ES-I3 (cell line): ENCODE results near the gene CLTCL1.

Experiments used
- H3K36me3 ChIP-seq: 2 replicates; pipeline ENCODE4 v1.6.1; 2013; ENCODE audit warnings: mild to moderate bottlenecking, low read length, control low read depth, moderate library complexity; ENCODE audit not compliant: insufficient read depth
- H3K4me1 ChIP-seq: 2 replicates; pipeline ENCODE4 v1.6.1; 2013; ENCODE audit warnings: mild to moderate bottlenecking, control low read depth, low read length; ENCODE audit not compliant: insufficient read depth
- H3K9ac ChIP-seq: 2 replicates; pipeline ENCODE4 v1.6.1; 2013; ENCODE audit warnings: low read depth, mild to moderate bottlenecking, low read length, moderate library complexity
- H3K9me3 ChIP-seq: 2 replicates; pipeline ENCODE4 v1.6.1; 2013; ENCODE audit warnings: mild to moderate bottlenecking, low read length, moderate library complexity; ENCODE audit not compliant: control insufficient read depth, insufficient read depth

CLTCL1 gene

DNA sequence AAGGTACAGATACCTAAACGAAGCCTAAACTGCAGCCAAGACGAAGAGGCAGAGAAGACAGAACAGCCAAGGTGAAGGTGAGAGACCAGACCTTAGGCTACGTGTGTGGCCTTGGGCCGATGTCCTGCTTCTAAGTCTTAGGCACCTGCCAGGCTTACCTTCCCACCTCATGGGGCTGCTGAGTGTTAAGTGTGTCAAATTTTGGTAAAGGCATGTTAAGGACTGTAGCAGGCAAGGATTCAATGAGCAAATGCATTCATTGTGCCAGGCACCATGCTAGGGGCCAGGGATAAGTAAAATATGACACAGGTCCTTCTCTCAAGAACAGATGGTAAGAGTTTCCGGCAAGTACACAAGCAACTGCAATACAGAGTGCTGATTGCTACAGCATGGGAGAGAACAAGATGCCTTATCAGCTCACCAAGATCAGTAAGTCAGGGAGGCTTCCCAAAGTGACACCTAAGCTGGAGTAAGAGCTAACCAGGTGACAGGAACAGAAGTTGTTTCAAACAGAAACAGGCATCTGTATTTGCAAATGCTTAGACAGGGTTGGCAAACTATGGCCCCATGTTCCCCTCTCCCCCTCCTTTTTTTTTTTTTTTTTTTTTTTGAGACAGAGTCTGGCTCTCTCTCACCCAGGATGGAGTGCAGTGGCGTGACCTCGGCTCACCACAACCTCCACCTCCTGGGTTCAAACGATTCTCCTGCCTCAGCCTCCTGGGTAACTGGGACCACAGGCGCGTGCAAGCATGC is 46.7 kb downstream of the CLTCL1 start:
- H3K9ac ChIP-seq, result no peak overlapping the region
- H3K4me1 ChIP-seq, result no peaks in the 10 kb centered on the region
- H3K36me3 ChIP-seq, result 0 out of 2 replicates have a peak, but pooled peaks cover 2% of the 10 kb centered on the region
- no peaks in the 10 kb centered on the region for H3K9me3 ChIP-seq

DNA sequence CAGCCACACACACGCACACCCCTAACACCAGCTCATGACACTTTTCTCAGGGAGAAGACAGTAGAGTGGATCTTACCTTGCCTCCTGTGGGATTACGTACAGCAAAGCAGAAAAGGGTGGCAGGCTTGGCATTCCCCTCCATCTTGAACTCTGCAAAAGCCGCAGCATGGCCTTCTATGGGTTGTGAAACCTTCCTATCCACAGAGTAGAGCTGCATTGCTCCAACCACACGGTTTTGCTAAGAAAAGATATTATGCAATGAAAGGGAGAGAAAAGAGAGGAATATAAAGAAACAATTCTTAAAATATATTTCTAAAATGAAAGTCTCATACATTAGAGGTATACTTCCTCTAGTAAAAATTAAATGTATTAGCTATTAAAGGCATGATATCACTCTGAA is 48.8 kb downstream of the CLTCL1 start:
- H3K4me1 ChIP-seq, result no peaks in the 10 kb centered on the region
- no peaks in the 10 kb centered on the region for H3K9me3 ChIP-seq
- 0 out of 2 replicates have a peak, but pooled peaks cover 2% of the 10 kb centered on the region for H3K36me3 ChIP-seq
- H3K9ac ChIP-seq, result no peak overlapping the region

DNA sequence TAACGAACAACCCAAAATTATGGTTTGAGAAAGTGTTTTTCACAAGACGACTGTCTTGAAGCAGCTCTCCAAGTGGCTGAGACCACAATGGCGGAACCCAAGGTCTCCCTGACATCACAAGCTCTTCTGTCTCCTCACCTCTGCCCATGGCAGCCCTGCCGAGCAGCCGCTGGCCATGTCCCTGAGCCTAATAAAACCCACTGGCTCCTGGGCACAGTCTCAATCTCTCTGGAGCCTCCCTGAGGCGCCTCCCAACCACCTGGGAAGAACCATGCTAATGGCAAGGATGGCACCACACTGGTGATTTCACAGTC is 50.0 kb downstream of the CLTCL1 start:
- H3K9me3 ChIP-seq, result no peaks in the 10 kb centered on the region
- H3K4me1 ChIP-seq, result no peaks in the 10 kb centered on the region
- no peak overlapping the region for H3K9ac ChIP-seq
- 0 out of 2 replicates have a peak, but pooled peaks cover 2% of the 10 kb centered on the region for H3K36me3 ChIP-seq

DNA sequence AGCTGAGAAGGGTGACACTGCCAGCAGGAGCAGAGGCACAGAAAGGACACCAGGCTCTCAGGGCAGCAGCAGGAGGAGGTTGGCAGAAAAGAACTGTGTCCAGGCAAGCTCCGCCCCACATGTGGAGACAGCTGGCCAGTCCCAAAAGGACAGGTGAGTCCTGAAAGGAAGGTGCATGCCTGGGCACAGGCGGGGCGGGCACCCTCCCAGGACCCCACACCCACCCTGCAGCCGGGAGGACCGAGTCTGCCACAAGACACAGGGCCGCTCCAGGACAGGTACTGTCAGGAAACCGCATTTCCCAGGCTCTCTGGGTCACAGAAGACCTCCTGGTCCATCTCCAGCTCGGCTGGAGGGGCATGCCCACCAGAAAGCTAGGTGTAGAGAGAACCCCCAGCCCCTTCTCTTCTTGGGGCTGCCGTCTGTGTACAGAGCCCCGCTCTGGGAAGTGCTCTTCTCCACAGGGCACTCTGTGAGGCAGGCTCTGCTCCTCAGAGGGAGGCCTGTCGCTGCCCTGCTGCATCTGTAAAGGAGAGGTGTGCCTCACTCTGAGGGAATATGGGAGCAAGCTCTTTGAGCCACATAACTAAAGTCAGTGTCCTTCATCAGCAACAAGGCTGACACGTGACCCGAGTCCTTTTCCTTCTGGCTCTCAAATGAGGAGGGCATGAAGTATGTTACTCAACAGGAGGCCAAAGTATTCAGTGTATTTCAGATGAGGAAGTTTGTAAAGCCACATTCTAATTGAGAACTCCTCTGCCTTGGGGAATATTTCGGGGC is 50.5 kb downstream of the CLTCL1 start:
- Histone ChIP-seq H3K36me3 (0 out of 2 replicates have a peak, but pooled peaks cover 2% of the 10 kb centered on the region), H3K9ac (no peak overlapping the region), H3K9me3 (no peaks in the 10 kb centered on the region), H3K4me1 (no peaks in the 10 kb centered on the region)

DNA sequence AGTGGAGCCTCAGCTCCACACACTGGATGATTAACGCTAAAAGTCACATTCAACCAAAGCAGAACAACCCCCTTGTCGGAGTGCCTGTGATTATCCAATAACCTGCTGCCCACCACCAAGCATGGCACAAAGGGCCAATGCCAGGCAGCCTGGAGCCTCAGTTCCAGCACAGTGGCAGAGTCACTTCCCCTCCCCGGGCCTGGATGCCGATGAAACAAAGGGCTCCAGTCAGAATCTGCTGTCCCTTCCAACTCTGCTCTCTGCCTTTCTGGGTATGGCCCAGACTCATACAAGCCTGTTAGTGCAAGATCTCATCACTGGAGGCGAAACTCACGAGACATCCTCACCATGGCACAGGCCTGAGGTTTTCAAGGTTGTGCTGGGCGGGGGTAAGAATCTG is 52.1 kb downstream of the CLTCL1 start:
- Histone ChIP-seq H3K9ac (no peak overlapping the region), H3K36me3 (0 out of 2 replicates have a peak, but pooled peaks cover 2% of the 10 kb centered on the region), H3K4me1 (no peaks in the 10 kb centered on the region), H3K9me3 (no peaks in the 10 kb centered on the region)

DNA sequence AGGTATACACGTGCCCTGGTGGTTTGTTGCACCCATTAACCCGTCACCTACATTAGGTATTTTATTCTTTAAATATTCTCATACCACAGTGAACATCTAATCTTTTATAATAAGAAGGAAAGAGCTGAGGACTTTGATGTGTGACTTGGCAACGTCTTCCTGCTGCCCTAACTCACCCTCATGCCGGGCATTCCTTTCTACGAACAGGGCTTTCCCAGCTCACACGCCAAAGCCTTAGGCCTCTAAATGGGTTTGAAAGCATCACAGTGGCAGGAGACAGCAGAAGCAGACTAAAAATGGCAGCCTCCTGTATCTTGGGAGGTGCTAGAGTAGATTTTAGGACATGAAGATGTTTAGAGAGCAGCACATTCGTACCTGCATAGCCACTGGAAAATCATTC is 52.6 kb downstream of the CLTCL1 start:
- no peak overlapping the region for H3K9ac ChIP-seq
- H3K9me3 ChIP-seq, result no peaks in the 10 kb centered on the region
- no peaks in the 10 kb centered on the region for H3K4me1 ChIP-seq
- 0 out of 2 replicates have a peak, but pooled peaks cover 2% of the 10 kb centered on the region for H3K36me3 ChIP-seq

DNA sequence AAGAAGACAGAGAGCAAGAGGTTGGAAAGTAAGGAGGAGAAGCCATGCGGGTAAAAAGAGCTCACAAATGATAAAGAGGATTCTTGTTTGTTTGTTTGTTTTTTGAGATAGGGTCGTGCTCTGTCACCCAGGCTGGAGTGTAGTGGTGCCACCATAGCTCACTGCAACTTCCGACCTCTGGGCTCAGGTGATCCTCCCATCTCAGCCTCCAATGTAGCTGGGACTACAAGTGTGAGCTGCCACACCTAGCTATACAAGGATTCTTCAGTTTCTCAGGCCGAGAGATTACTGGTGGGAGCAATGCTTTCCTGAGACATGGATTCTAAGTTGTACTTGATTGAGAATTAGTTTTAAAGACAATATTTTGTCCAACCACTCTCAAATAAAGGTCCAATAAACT is 55.6 kb downstream of the CLTCL1 start:
- Histone ChIP-seq H3K36me3 (peaks cover 6% of the 10 kb centered on the region; the same call in 1 of the 2 replicates), H3K9me3 (no peaks in the 10 kb centered on the region), H3K9ac (no peak overlapping the region), H3K4me1 (no peaks in the 10 kb centered on the region)

DNA sequence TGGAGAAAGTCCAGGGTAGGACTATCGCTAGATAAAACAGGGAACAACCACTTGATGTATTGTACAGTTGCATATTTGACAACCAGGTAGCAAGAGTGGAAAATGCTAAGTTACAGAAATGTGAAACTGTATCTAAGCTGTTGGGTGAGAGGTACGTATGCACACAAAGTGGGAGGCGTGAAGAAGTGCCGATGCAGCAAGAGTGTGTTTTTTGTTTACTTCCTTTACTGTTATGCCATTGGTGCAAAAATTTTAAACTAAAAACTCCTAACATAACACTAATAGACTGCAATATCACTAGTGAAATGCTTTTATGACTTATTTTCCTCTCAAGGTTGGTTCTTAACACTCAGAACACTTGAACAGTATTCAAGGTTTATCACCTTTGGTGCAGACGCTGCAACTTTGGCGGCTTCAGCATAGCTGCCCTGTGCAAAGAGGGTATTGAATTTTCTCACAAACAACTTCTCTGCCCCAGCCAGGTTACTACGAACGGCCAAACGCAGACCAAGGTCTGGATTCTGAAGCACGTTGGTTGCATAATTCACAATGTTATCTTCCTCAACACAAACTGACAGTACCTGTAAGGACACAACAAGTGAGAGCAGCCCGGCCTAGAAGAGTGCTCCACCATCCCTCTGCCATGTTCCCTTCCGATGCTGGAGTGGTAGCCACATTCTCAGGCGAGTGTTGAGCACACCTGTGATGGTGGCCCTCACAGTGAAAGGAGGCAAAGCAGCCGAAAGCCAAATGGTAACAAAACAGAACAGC is 57.2 kb downstream of the CLTCL1 start:
- Histone ChIP-seq H3K9me3 (no peaks in the 10 kb centered on the region), H3K9ac (no peak overlapping the region), H3K4me1 (no peaks in the 10 kb centered on the region), H3K36me3 (peaks cover 9% of the 10 kb centered on the region; the same call in 1 of the 2 replicates)

DNA sequence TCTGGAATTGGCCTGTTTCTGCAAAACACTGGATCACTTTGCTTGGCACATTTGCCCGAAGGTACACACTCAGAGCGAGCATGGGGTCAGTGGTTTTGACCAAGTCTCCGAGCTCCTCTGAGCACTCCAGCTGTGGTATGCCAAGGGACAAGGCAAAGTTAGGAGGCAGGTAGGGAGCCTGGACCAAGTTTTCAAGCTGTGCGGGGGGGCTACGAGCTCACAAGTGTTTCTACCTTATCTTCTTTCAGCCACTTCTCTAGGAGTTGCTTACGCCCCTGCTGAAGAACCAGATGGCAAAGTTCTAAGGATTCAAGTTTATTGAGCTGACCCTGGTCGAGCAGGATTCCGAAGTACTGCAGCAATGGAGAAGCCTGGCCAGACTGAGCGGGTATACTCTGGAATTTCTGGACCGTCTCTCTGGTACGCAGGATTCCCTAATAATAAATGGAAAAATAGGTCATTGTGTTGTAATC is 58.3 kb downstream of the CLTCL1 start:
- H3K36me3 ChIP-seq, result peaks cover 12% of the 10 kb centered on the region; the same call in 1 of the 2 replicates
- no peaks in the 10 kb centered on the region for H3K4me1 ChIP-seq
- no peak overlapping the region for H3K9ac ChIP-seq
- H3K9me3 ChIP-seq, result no peaks in the 10 kb centered on the region

DNA sequence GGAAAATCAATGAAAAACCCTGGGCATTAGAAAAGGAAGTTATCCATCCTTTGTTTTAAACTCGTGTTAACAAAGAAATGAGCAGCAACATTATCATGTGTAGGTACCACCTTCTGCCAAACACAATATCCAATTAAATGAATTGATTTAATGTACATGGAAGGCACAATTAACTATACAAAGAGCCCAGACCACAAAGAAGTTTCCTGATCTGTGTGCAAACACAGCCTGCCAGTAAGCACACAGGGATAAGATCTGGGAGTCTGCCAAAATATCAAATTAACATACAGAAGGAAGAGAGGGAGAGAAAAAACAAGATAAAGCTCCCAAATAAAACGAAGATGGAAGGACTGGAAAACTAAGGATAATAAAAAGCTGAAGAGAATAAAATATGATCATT is 58.9 kb downstream of the CLTCL1 start:
- peaks cover 12% of the 10 kb centered on the region for H3K36me3 ChIP-seq
- H3K4me1 ChIP-seq, result no peaks in the 10 kb centered on the region
- H3K9ac ChIP-seq, result no peak overlapping the region
- no peaks in the 10 kb centered on the region for H3K9me3 ChIP-seq

DNA sequence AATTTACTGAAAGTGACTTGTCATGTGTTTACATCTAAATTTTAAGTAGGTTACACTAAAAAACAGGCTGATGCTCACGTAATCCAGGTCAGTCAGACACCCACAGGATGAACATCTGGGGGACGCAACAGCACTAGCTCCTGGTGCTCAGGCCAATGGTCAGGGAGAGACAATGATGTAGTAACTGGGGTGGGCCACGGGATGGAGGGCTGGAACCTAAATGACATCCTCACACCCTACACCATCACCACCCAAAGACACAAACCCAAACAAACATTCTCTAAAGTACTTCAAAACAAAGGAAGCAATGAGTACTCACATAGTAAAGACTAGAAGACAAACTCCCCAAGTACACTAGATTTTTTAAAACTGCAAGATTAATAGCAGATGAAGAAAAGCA is 59.5 kb downstream of the CLTCL1 start:
- Histone ChIP-seq H3K36me3 (peaks cover 12% of the 10 kb centered on the region), H3K4me1 (no peaks in the 10 kb centered on the region), H3K9ac (no peak overlapping the region), H3K9me3 (no peaks in the 10 kb centered on the region)

DNA sequence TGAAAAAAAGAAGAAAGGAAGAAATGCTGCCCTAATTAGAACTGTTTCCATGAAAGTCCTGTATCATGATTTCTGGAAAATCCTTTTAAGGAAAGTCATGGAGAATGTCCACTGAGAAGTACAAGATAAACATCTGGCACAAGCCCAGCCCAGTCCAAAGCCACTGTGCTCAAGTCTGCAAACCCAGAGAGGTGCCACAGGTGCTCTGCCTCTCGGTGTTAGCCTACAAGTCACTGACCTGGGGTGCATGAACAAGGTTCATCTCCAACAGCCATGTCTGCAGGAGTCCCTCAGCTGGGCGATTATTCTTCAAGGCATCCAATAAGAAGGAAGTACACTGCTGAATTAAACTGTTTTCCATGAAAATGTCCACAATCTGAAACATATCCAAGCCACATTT is 61.9 kb downstream of the CLTCL1 start:
- Histone ChIP-seq H3K9ac (no peak overlapping the region), H3K9me3 (no peaks in the 10 kb centered on the region), H3K36me3 (peaks cover 12% of the 10 kb centered on the region), H3K4me1 (no peaks in the 10 kb centered on the region)

DNA sequence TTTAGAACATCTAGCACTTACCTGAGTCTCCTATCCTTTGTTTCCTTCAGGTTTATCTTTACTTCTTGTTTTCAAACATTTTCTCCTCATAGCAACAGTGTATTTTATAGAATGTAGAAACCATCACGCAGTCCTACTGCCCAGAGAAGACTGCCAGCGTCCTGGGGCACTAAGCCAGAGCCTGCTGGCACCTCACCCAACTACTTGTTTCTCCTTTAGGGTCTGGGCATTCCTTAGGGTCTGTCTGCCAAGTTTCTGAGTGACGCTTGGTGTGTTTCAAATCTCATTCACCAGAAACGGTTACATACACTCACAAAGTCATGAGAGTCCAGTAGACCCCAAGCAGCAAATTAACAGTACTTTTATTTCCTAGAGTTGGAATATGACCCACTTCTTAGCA is 63.3 kb downstream of the CLTCL1 start:
- H3K9me3 ChIP-seq, result no peaks in the 10 kb centered on the region
- peaks cover 4% of the 10 kb centered on the region; the same call in 1 of the 2 replicates for H3K4me1 ChIP-seq
- peaks cover 11% of the 10 kb centered on the region for H3K36me3 ChIP-seq
- no peak overlapping the region for H3K9ac ChIP-seq

DNA sequence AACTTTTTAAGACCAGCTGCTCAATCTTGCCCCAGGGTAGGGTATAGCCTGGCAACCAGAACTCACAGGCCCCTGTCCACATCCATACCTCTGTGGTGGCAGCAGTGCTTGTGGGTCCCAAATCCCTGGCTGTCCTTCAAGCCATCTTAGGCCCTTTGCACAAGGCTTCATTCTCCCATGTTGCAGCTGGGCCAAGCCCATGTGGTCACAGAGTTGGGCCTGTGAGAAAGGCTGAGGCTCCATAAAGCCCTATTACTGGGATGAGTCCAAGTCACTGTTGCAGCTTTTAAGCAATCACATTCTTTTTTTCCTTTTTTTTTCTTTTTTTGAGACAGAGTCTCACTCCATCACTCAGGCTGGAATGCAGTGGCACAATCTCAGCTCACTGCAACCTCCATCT is 65.1 kb downstream of the CLTCL1 start:
- peaks cover 4% of the 10 kb centered on the region; the same call in 1 of the 2 replicates for H3K4me1 ChIP-seq

More for the DNA sequence above, 65.1 kb downstream of the CLTCL1 start:
- H3K36me3 ChIP-seq, result peaks cover 15% of the 10 kb centered on the region
- H3K9ac ChIP-seq, result no peak overlapping the region
- no peaks in the 10 kb centered on the region for H3K9me3 ChIP-seq
